Thyroid gland (tissue), 4 donors: Measurements from ENCODE around the gene FBXW5.

Experiments
- POLR2A ChIP-seq, 2 donors: fragments of 450-650 bp; IDR thresholded peaks; one replicate each; pipeline ENCODE4 v1.6.1; 2017; ENCODE audit warnings: antibody characterized with exemption in 2 of 2, mild to moderate bottlenecking in 2 of 2, moderate library complexity in 1 of 2
- TF ChIP-seq, protein P1 (sequence below), 6 experiments: fragments of 200-600 bp in 3 of 6; fragments of 450-650 bp in 3 of 6; sonication (generic) in 3 of 6; IDR thresholded peaks; one replicate each; pipeline ENCODE4 v1.5.1; 2016 to 2019; ENCODE audit warnings: antibody characterized with exemption in 6 of 6, mild to moderate bottlenecking in 2 of 6, inconsistent platforms in 1 of 6, moderate library complexity in 1 of 6

DNA sequence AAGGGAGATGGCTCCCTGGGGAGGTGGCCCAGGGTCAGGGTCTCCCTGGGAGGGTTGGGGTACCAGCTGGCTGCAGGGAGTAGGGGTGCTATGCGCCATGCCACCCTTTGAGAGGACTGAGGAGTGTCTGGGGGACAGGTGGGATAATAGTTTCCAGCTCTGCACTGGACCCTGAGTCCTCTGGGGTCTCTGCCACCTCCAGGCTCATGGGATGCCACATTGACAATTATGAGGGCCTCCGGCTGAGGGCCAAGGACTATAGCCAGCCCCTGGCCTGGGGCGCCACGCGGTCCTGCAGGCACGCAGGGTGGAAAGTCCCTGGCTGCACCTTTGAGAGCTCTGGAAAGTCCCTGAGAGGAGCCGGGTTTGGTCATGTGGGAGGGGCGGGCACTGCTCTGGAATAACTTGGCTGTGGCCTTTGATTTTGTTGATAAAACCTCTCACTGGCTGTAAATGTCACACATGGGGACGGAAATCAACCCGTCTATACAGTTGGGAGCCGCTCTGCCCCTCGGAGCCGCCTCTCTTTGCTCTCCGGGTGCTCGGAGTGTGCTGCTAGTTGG is 42.2 kb downstream of the FBXW5 start:
- TF ChIP-seq, protein P1, sequence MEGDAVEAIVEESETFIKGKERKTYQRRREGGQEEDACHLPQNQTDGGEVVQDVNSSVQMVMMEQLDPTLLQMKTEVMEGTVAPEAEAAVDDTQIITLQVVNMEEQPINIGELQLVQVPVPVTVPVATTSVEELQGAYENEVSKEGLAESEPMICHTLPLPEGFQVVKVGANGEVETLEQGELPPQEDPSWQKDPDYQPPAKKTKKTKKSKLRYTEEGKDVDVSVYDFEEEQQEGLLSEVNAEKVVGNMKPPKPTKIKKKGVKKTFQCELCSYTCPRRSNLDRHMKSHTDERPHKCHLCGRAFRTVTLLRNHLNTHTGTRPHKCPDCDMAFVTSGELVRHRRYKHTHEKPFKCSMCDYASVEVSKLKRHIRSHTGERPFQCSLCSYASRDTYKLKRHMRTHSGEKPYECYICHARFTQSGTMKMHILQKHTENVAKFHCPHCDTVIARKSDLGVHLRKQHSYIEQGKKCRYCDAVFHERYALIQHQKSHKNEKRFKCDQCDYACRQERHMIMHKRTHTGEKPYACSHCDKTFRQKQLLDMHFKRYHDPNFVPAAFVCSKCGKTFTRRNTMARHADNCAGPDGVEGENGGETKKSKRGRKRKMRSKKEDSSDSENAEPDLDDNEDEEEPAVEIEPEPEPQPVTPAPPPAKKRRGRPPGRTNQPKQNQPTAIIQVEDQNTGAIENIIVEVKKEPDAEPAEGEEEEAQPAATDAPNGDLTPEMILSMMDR (IDR thresholded peaks at IDR 0.05): no peak
- TF ChIP-seq POLR2A (IDR thresholded peaks at IDR 0.05): peak in 1 of 2 donors; percentile 80
